Mesenchymal stem cell (in vitro differentiated cells and primary cell): Measurements from ENCODE around the gene MYH13.
A peak's percentile ranks its signal among the peaks of the same experiment; 100 is the strongest.

Experiments used
- DNase-seq: peaks from one replicate; pipeline ENCODE4 v3.0.0-alpha.2; 2013
- H2AFZ ChIP-seq: one replicate; pipeline ENCODE4 v1.6.1; 2013; ENCODE audit warnings: low read depth, mild to moderate bottlenecking, control low read depth, inconsistent platforms, low read length, moderate library complexity
- H2AK5ac ChIP-seq: 2 replicates; pipeline ENCODE4 v1.6.1; 2013; ENCODE audit warnings: low read length, moderate library complexity, mild to moderate bottlenecking, inconsistent platforms; ENCODE audit not compliant: severe bottlenecking
- H2BK120ac ChIP-seq: one replicate; pipeline ENCODE4 v1.6.1; 2013; ENCODE audit warnings: low read depth, mild to moderate bottlenecking, inconsistent platforms, low read length, moderate library complexity
- H2BK12ac ChIP-seq, 2 experiments: one replicate each; pipeline ENCODE4 v1.6.1; 2013; ENCODE audit warnings: inconsistent platforms in 2 of 2, low read length in 2 of 2, mild to moderate bottlenecking in 2 of 2, moderate library complexity in 2 of 2, control low read depth in 1 of 2
- H2BK15ac ChIP-seq: one replicate; pipeline ENCODE4 v1.6.1; 2013; ENCODE audit warnings: mild to moderate bottlenecking, low read depth, inconsistent platforms; ENCODE audit not compliant: poor library complexity, severe bottlenecking
- H2BK5ac ChIP-seq: 2 replicates; pipeline ENCODE4 v1.6.1; 2013; ENCODE audit warnings: low read depth, mild to moderate bottlenecking, low read length, control low read depth, inconsistent platforms; ENCODE audit not compliant: poor library complexity, severe bottlenecking
- H3K14ac ChIP-seq, 2 experiments: one replicate each; pipeline ENCODE4 v1.6.1; 2013; ENCODE audit warnings: inconsistent platforms in 2 of 2, low read length in 2 of 2, control low read depth in 1 of 2, mild to moderate bottlenecking in 1 of 2, moderate library complexity in 1 of 2
- H3K18ac ChIP-seq, 2 experiments: one replicate each; pipeline ENCODE4 v1.6.1; 2013; ENCODE audit warnings: inconsistent platforms in 2 of 2, low read length in 2 of 2, control low read depth in 1 of 2, low read depth in 1 of 2, mild to moderate bottlenecking in 1 of 2
- H3K23ac ChIP-seq, 2 experiments: one replicate each; pipeline ENCODE4 v1.6.1; 2013; ENCODE audit warnings: inconsistent platforms in 2 of 2, low read length in 2 of 2, mild to moderate bottlenecking in 2 of 2, moderate library complexity in 2 of 2, control low read depth in 1 of 2
- H3K27ac ChIP-seq: 2 replicates; pipeline ENCODE4 v1.5.1; 2013; ENCODE audit warnings: mild to moderate bottlenecking, moderate library complexity, low read length, control low read depth, inconsistent platforms; ENCODE audit not compliant: poor library complexity, severe bottlenecking
- H3K27me3 ChIP-seq, 2 experiments: 2 replicates each; pipeline versions ENCODE4 v1.6.1 to v1.7.0; 2013; ENCODE audit warnings: low read length in 2 of 2, mild to moderate bottlenecking in 2 of 2, moderate library complexity in 2 of 2, control low read depth in 1 of 2, inconsistent platforms in 1 of 2; ENCODE audit not compliant: control insufficient read depth in 1 of 2, insufficient read depth in 1 of 2
- H3K36me3 ChIP-seq, 2 experiments: 2 replicates each; pipeline versions ENCODE4 v1.6.1 to v1.7.0; 2013; ENCODE audit warnings: low read length in 2 of 2, control low read depth in 1 of 2, inconsistent platforms in 1 of 2, low read depth in 1 of 2, mild to moderate bottlenecking in 1 of 2; ENCODE audit not compliant: insufficient read depth in 2 of 2, control insufficient read depth in 1 of 2
- H3K4ac ChIP-seq, 2 experiments: one replicate each; pipeline ENCODE4 v1.6.1; 2013; ENCODE audit warnings: inconsistent platforms in 2 of 2, low read length in 2 of 2, mild to moderate bottlenecking in 2 of 2, moderate library complexity in 2 of 2, control low read depth in 1 of 2, low read depth in 1 of 2
- H3K4me1 ChIP-seq: 2 replicates; pipeline ENCODE4 v1.6.1; 2013; ENCODE audit warnings: low read depth, low read length, control low read depth; ENCODE audit not compliant: control insufficient read depth, insufficient read depth
- H3K4me2 ChIP-seq: 2 replicates; pipeline ENCODE4 v1.6.1; 2013; ENCODE audit warnings: low read length, mild to moderate bottlenecking, inconsistent platforms; ENCODE audit not compliant: poor library complexity, severe bottlenecking
- H3K4me3 ChIP-seq, 2 experiments: 2 replicates each; pipeline versions ENCODE4 v1.5.1 to v1.7.0; 2013; ENCODE audit warnings: low read length in 2 of 2, mild to moderate bottlenecking in 2 of 2, control low read depth in 1 of 2, low read depth in 1 of 2; ENCODE audit not compliant: insufficient read depth in 1 of 2
- H3K79me1 ChIP-seq: replicated peaks from 2 replicates; pipeline ENCODE4 v1.6.1; 2013; ENCODE audit warnings: mild to moderate bottlenecking, control low read depth, low read length, inconsistent platforms; ENCODE audit not compliant: poor library complexity, severe bottlenecking
- H3K9ac ChIP-seq: 2 replicates; pipeline ENCODE4 v1.7.0; 2013; ENCODE audit warnings: mild to moderate bottlenecking, low read length, moderate library complexity
- H3K9me3 ChIP-seq: 2 replicates; pipeline ENCODE4 v1.7.0; 2013; ENCODE audit warnings: mild to moderate bottlenecking, low read length; ENCODE audit not compliant: control insufficient read depth
- H4K8ac ChIP-seq: one replicate; pipeline ENCODE4 v1.6.1; 2013; ENCODE audit warnings: inconsistent platforms, mild to moderate bottlenecking, low read length, moderate library complexity
- H4K91ac ChIP-seq: one replicate; pipeline ENCODE4 v1.6.1; 2013; ENCODE audit warnings: mild to moderate bottlenecking, low read length, inconsistent platforms
- WGBS: methylation state at CpG from one replicate; pipeline ENCODE4 v1.1.7; 2013; ENCODE audit warnings: mixed read lengths; 5-methylcytosine and 5-hydroxymethylcytosine counted together

The MYH13 gene

DNA sequence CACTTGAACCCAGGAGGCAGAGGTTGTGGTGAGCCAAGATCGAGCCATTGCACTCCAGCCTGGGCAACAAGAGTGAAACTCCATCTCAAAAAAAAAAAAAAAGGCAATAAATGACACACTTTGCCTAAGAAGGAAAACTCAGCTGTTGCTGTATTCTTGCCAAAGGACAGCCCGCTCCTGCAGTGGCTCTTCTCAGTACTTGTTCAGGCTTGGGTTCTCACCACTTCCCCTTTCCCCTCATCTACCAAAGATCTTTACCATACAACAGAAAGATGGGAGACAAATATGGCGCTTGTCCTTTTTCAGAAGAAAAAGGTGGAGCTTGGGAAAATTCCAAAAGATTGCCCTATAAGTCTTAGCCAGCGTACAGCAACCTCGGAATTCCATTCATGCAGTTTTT, 58.5 kb downstream of the MYH13 start:
- no peaks in the 10 kb centered on the region for H3K27me3 ChIP-seq
- WGBS, result 65% methylated on average over 5 of the region's 5 CpGs
- no peak overlapping the region for H2BK15ac ChIP-seq
- H3K4me2 ChIP-seq, result no peak overlapping the region
- H3K4me1 ChIP-seq, result peaks cover 2% of the 10 kb centered on the region
- no peaks in the 10 kb centered on the region for H3K9me3 ChIP-seq
- H3K4me3 ChIP-seq, result no peak overlapping the region
- H3K4ac ChIP-seq, result no peak overlapping the region
- no peak overlapping the region for H3K23ac ChIP-seq
- no peak overlapping the region for H2BK12ac ChIP-seq
- H2AFZ ChIP-seq, result no peak overlapping the region
- no peak overlapping the region for H4K8ac ChIP-seq
- H2BK120ac ChIP-seq, result no peak overlapping the region
- H2AK5ac ChIP-seq, result no peak overlapping the region
- H3K79me1 ChIP-seq, result no peaks in the 10 kb centered on the region
- no peak overlapping the region for H3K27ac ChIP-seq
- H3K9ac ChIP-seq, result no peak overlapping the region
- H3K14ac ChIP-seq, result no peak overlapping the region
- no peak overlapping the region for H4K91ac ChIP-seq
- no peak overlapping the region for H2BK5ac ChIP-seq
- H3K18ac ChIP-seq, result no peak overlapping the region
- no peak for DNase-seq
- H3K36me3 ChIP-seq, result no peaks in the 10 kb centered on the region

DNA sequence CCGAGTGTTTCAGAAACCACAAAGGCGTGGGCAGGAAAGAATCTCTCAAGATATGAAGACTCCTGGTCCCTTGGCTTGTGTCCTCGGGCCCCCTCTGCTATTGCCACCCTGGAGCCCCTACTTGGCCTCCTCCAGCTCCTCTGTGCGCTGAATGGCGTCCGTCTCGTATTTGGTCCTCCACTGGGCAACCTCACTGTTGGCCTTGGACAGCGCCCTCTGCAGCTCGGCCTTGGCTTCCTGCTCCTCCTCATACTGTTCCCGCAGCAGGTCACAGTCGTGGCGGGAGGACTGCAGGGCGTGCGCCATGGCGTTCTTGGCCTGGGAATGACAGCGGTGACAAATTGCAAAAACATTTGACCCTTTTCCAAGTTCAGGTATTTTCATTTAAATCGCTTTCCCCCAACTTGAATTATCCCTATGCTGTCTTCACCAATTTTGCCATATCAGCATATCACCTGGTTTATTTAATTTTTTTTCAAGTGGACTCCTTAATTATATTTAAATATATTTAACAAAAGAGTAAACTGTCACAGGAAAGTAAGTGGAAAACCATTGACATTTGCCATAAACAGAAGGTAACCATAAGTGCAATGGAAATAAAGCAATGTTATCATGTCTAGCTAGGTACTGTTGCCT, 59.7 kb downstream of the MYH13 start:
- Histone ChIP-seq H3K4ac (no peak overlapping the region), H3K18ac (no peak overlapping the region), H2BK5ac (no peak overlapping the region), H3K4me2 (no peak overlapping the region), H2BK120ac (no peak overlapping the region), H3K4me3 (no peak overlapping the region), H2AK5ac (no peak overlapping the region), H4K8ac (no peak overlapping the region), H2AFZ (no peak overlapping the region), H3K4me1 (peaks cover 2% of the 10 kb centered on the region), H3K27ac (no peak overlapping the region), H2BK12ac (no peak overlapping the region), H3K27me3 (no peaks in the 10 kb centered on the region), H3K36me3 (no peaks in the 10 kb centered on the region), H3K9ac (no peak overlapping the region), H3K14ac (no peak overlapping the region), H4K91ac (no peak overlapping the region), H3K9me3 (no peaks in the 10 kb centered on the region), H2BK15ac (no peak overlapping the region), H3K79me1 (no peaks in the 10 kb centered on the region), H3K23ac (no peak overlapping the region)
- WGBS, result 84% methylated on average over 17 of the region's 17 CpGs
- DNase-seq, result no peak

DNA sequence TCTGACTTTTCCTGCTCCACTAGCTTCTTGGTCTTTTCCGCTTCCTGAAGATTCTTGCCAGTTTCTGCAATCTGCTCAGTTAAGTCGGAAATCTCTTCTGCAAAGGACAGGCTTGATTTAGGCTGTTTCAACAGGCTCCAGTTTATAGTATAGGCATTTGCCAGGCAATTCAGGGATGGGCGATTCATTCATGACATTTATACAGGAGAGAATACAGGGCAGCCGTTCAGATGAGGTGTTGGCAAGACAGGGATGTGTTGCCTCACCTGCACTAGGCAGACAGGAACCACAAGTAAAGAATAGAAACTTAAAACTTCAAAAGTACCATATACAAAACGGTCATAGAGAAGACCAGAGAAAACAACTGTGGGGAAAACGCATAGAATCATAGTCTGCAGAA, 61.7 kb downstream of the MYH13 start:
- Histone ChIP-seq H3K4ac (no peak overlapping the region), H3K23ac (no peak overlapping the region), H2BK120ac (no peak overlapping the region), H2AK5ac (no peak overlapping the region), H4K91ac (no peak overlapping the region), H3K4me3 (no peak overlapping the region), H3K4me2 (no peak overlapping the region), H3K14ac (no peak overlapping the region), H4K8ac (no peak overlapping the region), H3K4me1 (no peaks in the 10 kb centered on the region), H3K27me3 (no peaks in the 10 kb centered on the region), H3K18ac (no peak overlapping the region), H2AFZ (no peak overlapping the region), H2BK15ac (no peak overlapping the region), H3K9ac (no peak overlapping the region), H3K36me3 (no peaks in the 10 kb centered on the region), H2BK12ac (no peak overlapping the region), H3K9me3 (no peaks in the 10 kb centered on the region), H2BK5ac (no peak overlapping the region), H3K27ac (no peak overlapping the region), H3K79me1 (no peaks in the 10 kb centered on the region)
- no peak for DNase-seq
- WGBS, result 89% methylated on average over 4 of the region's 6 CpGs

DNA sequence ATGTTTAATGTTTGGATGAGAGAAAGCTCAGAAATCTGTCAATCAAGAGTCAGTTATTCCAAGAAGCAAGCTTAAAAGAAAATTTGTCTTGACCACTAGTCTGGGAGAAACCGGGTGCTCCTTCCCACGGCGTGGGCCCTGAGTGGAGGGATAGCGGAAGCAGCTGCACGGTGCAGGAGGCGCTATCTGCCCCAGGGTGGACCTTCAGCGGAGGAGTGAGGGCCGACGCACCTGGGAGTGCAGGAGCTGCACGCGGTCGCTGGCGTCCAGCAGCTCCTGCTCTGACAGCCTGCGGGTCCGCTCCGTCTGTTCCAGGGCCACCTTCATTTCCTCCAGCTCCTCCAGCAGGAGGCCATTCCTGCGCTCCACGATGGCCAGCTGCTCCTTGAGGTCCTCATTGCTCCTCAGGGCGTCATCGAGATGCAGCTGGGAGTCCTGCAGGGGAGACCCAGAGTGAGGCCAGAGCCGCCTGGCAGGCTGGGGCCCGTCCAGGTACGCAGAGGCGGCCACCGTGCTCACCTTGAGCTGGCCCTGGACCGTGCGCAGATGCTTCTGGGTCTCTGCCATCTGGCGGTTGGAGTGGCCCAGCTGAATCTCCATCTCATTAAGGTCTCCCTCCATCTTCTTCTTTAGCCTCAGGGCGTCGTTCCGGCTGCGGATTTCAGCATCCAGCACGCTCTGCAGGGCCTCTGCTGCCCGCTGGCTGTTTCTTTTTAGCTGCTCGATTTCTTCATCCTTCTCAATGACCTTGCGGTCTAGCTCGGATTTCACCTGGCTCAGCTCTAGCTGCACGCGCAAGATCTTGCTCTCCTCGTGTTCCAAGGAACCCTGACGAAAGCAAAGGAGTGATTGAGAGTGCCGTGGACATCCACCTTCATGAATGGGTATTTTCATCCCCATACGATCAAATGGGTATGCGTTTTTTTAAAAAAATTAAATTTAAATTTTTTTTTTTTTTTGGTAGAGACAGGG, 63.5 kb downstream of the MYH13 start:
- 95% methylated on average over 44 of the region's 44 CpGs for WGBS
- peak overlapping the region; percentile 15 for H4K8ac ChIP-seq
- peak overlapping the region; percentile 5 for H2BK120ac ChIP-seq
- no peaks in the 10 kb centered on the region for H3K9me3 ChIP-seq
- H3K36me3 ChIP-seq, result no peaks in the 10 kb centered on the region
- no peak overlapping the region for H3K4me3 ChIP-seq
- H3K4me2 ChIP-seq, result no peak overlapping the region
- H3K4ac ChIP-seq, result no peak overlapping the region
- DNase-seq, result no peak
- H3K14ac ChIP-seq, result no peak overlapping the region
- no peak overlapping the region for H2BK5ac ChIP-seq
- H4K91ac ChIP-seq, result no peak overlapping the region
- H3K23ac ChIP-seq, result no peak overlapping the region
- H2AFZ ChIP-seq, result no peak overlapping the region
- no peaks in the 10 kb centered on the region for H3K79me1 ChIP-seq
- no peak overlapping the region for H3K27ac ChIP-seq
- no peaks in the 10 kb centered on the region for H3K4me1 ChIP-seq
- H2BK15ac ChIP-seq, result no peak overlapping the region
- no peak overlapping the region for H3K9ac ChIP-seq
- peaks cover 0 to 5% of the 10 kb centered on the region in 2 experiments for H3K27me3 ChIP-seq
- no peak overlapping the region for H2BK12ac ChIP-seq
- H3K18ac ChIP-seq, result no peak overlapping the region
- no peak overlapping the region for H2AK5ac ChIP-seq
